CD14-positive monocyte (primary cell): Measurements from ENCODE around the gene BCAR3. TPM values are rescaled to one million over a fixed set of nuclear protein-coding genes. Genes with fewer than 3 reads are reported as not detected.

Source experiments
- DNase-seq, 3 donors: peaks; one replicate each; pipeline ENCODE4 v3.0.0-alpha.2; 2011 to 2022
- H2AFZ ChIP-seq: 2 replicates; pipeline ENCODE4 v1.6.0; 2012; ENCODE audit warnings: mild to moderate bottlenecking, low read depth, low read length, inconsistent platforms; ENCODE audit not compliant: insufficient read depth, poor library complexity, severe bottlenecking
- H3K27ac ChIP-seq, 2 donors: 1 replicate in 1 of 2; 2 replicates in 1 of 2; pipeline ENCODE4 v1.5.1; 2012 to 2013; ENCODE audit warnings: low read length in 2 of 2, control low read depth in 1 of 2, inconsistent platforms in 1 of 2, low read depth in 1 of 2, mild to moderate bottlenecking in 1 of 2
- H3K27me3 ChIP-seq, 2 donors: one replicate each; pipeline versions ENCODE4 v1.6.0 to v1.6.1; 2011 to 2013; ENCODE audit warnings: low read length in 2 of 2; ENCODE audit not compliant: control insufficient read depth in 2 of 2, insufficient read depth in 2 of 2
- H3K36me3 ChIP-seq, 2 donors: replicated peaks in 1 of 2; 1 replicate in 1 of 2; 2 replicates in 1 of 2; pipeline versions ENCODE4 v1.5.1 to v1.6.1; 2012 to 2013; ENCODE audit warnings: low read length in 2 of 2, control low read depth in 1 of 2, inconsistent platforms in 1 of 2, mild to moderate bottlenecking in 1 of 2; ENCODE audit not compliant: insufficient read depth in 2 of 2, control insufficient read depth in 1 of 2
- H3K4me1 ChIP-seq, 2 donors: 1 replicate in 1 of 2; 2 replicates in 1 of 2; pipeline versions ENCODE4 v1.5.1 to v1.6.1; 2012 to 2013; ENCODE audit warnings: low read length in 2 of 2, control low read depth in 1 of 2, inconsistent platforms in 1 of 2, mild to moderate bottlenecking in 1 of 2, moderate library complexity in 1 of 2; ENCODE audit not compliant: insufficient read depth in 2 of 2, control insufficient read depth in 1 of 2
- H3K4me2 ChIP-seq: replicated peaks from 2 replicates; pipeline ENCODE3; 2012; ENCODE audit warnings: low read length, moderate library complexity, mild to moderate bottlenecking; ENCODE audit not compliant: poor library complexity, severe bottlenecking; ENCODE audit errors: extremely low read depth
- H3K4me3 ChIP-seq, 3 experiments: fragments of 200-600 bp in 1 of 3; sonication (generic) in 1 of 3; replicated peaks in 1 of 3; 1 replicate in 2 of 3; 2 replicates in 1 of 3; pipeline ENCODE4 v1.5.1; 2011 to 2013; ENCODE audit warnings: low read length in 3 of 3, mild to moderate bottlenecking in 3 of 3, control low read depth in 2 of 3, low read depth in 2 of 3, inconsistent platforms in 1 of 3, moderate library complexity in 1 of 3
- H3K79me2 ChIP-seq: 2 replicates; pipeline ENCODE4 v1.6.0; 2012; ENCODE audit warnings: mild to moderate bottlenecking, control low read depth, inconsistent platforms, low read length, moderate library complexity; ENCODE audit not compliant: insufficient read depth
- H3K9ac ChIP-seq: 2 replicates; pipeline ENCODE4 v1.6.0; 2017; ENCODE audit warnings: low read length, mild to moderate bottlenecking; ENCODE audit not compliant: insufficient read depth, poor library complexity, severe bottlenecking
- H3K9me3 ChIP-seq, 2 donors: replicated peaks in 1 of 2; 1 replicate in 1 of 2; 2 replicates in 1 of 2; pipeline versions ENCODE4 v1.5.1 to v1.6.1; 2012 to 2013; ENCODE audit warnings: low read length in 2 of 2, control low read depth in 1 of 2; ENCODE audit not compliant: control insufficient read depth in 1 of 2, insufficient read depth in 1 of 2
- H4K20me1 ChIP-seq: 2 replicates; pipeline ENCODE4 v1.6.0; 2012; ENCODE audit warnings: mild to moderate bottlenecking, low read length, control low read depth, moderate library complexity; ENCODE audit not compliant: insufficient read depth
- H3K27ac Mint-ChIP-seq, 7 donors: one replicate each; pipeline ENCODE4 v1.8.0; 2020; ENCODE audit warnings: mild to moderate bottlenecking in 7 of 7, mixed read lengths in 7 of 7, moderate library complexity in 6 of 7, inconsistent platforms in 2 of 7
- H3K27me3 Mint-ChIP-seq, 3 donors: one replicate each; pipeline ENCODE4 v1.8.0; 2021 to 2022; ENCODE audit warnings: low read depth in 3 of 3, mild to moderate bottlenecking in 3 of 3, mixed read lengths in 3 of 3, moderate library complexity in 3 of 3, inconsistent platforms in 1 of 3
- H3K36me3 Mint-ChIP-seq, 2 donors: one replicate each; pipeline ENCODE4 v1.8.0; 2020; ENCODE audit warnings: mixed read lengths in 2 of 2, inconsistent platforms in 1 of 2, mild to moderate bottlenecking in 1 of 2
- H3K4me1 Mint-ChIP-seq: one replicate; pipeline ENCODE4 v1.8.0; 2020; ENCODE audit warnings: mild to moderate bottlenecking, mixed read lengths
- H3K4me3 Mint-ChIP-seq, 2 donors: one replicate each; pipeline ENCODE4 v1.8.0; 2020; ENCODE audit warnings: mild to moderate bottlenecking in 2 of 2, mixed read lengths in 2 of 2, moderate library complexity in 1 of 2
- H3K9me3 Mint-ChIP-seq, 7 donors: one replicate each; pipeline ENCODE4 v1.8.0; 2020 to 2022; ENCODE audit warnings: mixed read lengths in 7 of 7, mild to moderate bottlenecking in 6 of 7, moderate library complexity in 6 of 7, inconsistent platforms in 2 of 7
- CTCF ChIP-seq: fragments of 200-600 bp; IDR thresholded peaks from one replicate; pipeline ENCODE4 v1.8.0; 2022; ENCODE audit warnings: antibody characterized with exemption, mild to moderate bottlenecking
- WGBS: methylation state at CpG from one replicate; pipeline ENCODE4 v1.1.5; 2013; ENCODE audit warnings: missing lambda C conversion rate; ENCODE audit not compliant: insufficient coverage; 5-methylcytosine and 5-hydroxymethylcytosine counted together
- intact Hi-C, 2 donors: fragments of 100-400 bp; cut with micrococcal nuclease; formaldehyde crosslinking; loops; one replicate each; pipeline versions ENCODE4 v1.15.0 to v1.15.1; 2023
- polyA plus RNA-seq, 3 donors: library from polyadenylated mRNA; depleted of rRNA in 1 of 3; unstranded in 2 of 3; stranded (reverse) in 1 of 3; fragments of 300-500 nt in 2 of 3; fragments of >200 nt in 1 of 3; fragmentation: Illumina TruSeq in 2 of 3; gene quantifications; 1 replicate in 2 of 3; 2 replicates in 1 of 3; pipeline ENCODE4 v1.2.3, GENCODE V29; 2012 to 2021

Gene BCAR3
- polyA plus RNA-seq, 3 donors, result 0.05 to 0.41 TPM; not detected in 1

DNA sequence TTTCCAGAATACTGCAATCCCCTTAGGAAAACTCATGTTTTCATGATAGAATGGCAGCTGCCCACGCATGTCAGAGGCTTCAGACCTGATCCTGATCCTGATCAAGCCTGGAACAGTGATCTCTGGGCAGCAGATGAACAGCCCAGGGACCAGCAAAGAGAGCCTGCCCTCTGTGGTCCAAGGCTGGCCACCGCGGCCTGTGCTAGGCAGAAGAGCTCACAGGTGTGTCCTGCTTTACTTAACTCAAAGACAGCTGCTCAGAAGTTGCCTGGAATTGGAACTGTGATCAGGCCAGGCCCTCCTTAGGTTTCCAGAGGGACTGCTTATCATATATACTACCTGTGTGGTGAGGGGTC, 21.2 kb upstream of the BCAR3 start:
- H3K9me3 Mint-ChIP-seq, result peaks cover 0 to 3% (median 0%) of the 10 kb centered on the region in 7 donors
- H3K27me3 Mint-ChIP-seq, result peaks cover 0 to 5% (median 0%) of the 10 kb centered on the region in 3 donors
- H4K20me1 ChIP-seq, result no peaks in the 10 kb centered on the region
- H2AFZ ChIP-seq, result no peak overlapping the region
- no peaks in the 10 kb centered on the region for H3K36me3 ChIP-seq
- no peaks in the 10 kb centered on the region for H3K9me3 ChIP-seq
- no peak for TF ChIP-seq CTCF
- H3K27ac Mint-ChIP-seq, result peak overlapping the region in 1 of 7 donors; percentile 46
- WGBS, result 93% methylated on average over 2 of the region's 3 CpGs
- intact Hi-C loops, result no loop called here
- no peak overlapping the region for H3K4me3 Mint-ChIP-seq
- H3K36me3 Mint-ChIP-seq, result no peaks in the 10 kb centered on the region
- H3K27me3 ChIP-seq, result no peaks in the 10 kb centered on the region
- no peak overlapping the region for H3K4me2 ChIP-seq
- DNase-seq, result no peak
- peaks cover 43% of the 10 kb centered on the region for H3K4me1 Mint-ChIP-seq
- H3K79me2 ChIP-seq, result no peaks in the 10 kb centered on the region
- no peak overlapping the region for H3K27ac ChIP-seq
- peaks cover 36 to 37% of the 10 kb centered on the region in 2 donors for H3K4me1 ChIP-seq
- H3K9ac ChIP-seq, result no peak overlapping the region
- no peak overlapping the region for H3K4me3 ChIP-seq

- Histone ChIP-seq H3K36me3 (no peaks in the 10 kb centered on the region), H3K27me3 (no peaks in the 10 kb centered on the region), H3K9me3 (no peaks in the 10 kb centered on the region), H3K4me1 (peaks cover 33 to 34% of the 10 kb centered on the region in 2 donors), H3K27ac (no peak overlapping the region), H3K9ac (no peak overlapping the region), H3K4me3 (no peak overlapping the region), H4K20me1 (no peaks in the 10 kb centered on the region), H2AFZ (no peak overlapping the region), H3K4me2 (no peak overlapping the region), H3K79me2 (no peaks in the 10 kb centered on the region)
- TF ChIP-seq CTCF, result no peak
- H3K9me3 Mint-ChIP-seq, result peaks cover 0 to 3% (median 0%) of the 10 kb centered on the region in 7 donors
- no peak for DNase-seq
- peaks cover 0 to 5% (median under 1%) of the 10 kb centered on the region in 3 donors for H3K27me3 Mint-ChIP-seq
- H3K36me3 Mint-ChIP-seq, result no peaks in the 10 kb centered on the region
- 93% methylated on average over 4 of the region's 9 CpGs for WGBS
- H3K27ac Mint-ChIP-seq, result peak overlapping the region in 2 of 7 donors; percentile 35 to 69
- H3K4me3 Mint-ChIP-seq, result no peak overlapping the region
- peaks cover 40% of the 10 kb centered on the region for H3K4me1 Mint-ChIP-seq
- intact Hi-C loops, result no loop called here
Observed at GRCh38 chr1:93702111-93702827, 20.6 kb upstream of the BCAR3 start.
